Aorta (tissue), 5 donors: ENCODE results near the gene FBH1. TPM values are rescaled to one million over a fixed set of nuclear protein-coding genes. Genes with fewer than 3 reads are reported as not detected.
A peak's percentile ranks its signal among the peaks of the same experiment; 100 is the strongest.

Source experiments
- ATAC-seq: fragments of 200-7000 bp; cut with Tn5 transposase; one replicate; pipeline ENCODE4 v1.9.1; 2022; ENCODE audit warnings: moderate library complexity; ENCODE audit not compliant: low FRiP score
- DNase-seq, 2 donors: peaks; one replicate each; pipeline ENCODE4 v3.0.0-alpha.2; 2020
- H3K27ac ChIP-seq, 2 donors: one replicate each; pipeline ENCODE4 v1.5.1; 2013; ENCODE audit warnings: low read length in 2 of 2, mild to moderate bottlenecking in 2 of 2, moderate library complexity in 2 of 2, control low read depth in 1 of 2, inconsistent platforms in 1 of 2, low read depth in 1 of 2
- H3K27me3 ChIP-seq, 2 donors: one replicate each; pipeline ENCODE4 v1.6.1; 2013; ENCODE audit warnings: control low read depth in 1 of 2, low read length in 1 of 2, mild to moderate bottlenecking in 1 of 2, moderate library complexity in 1 of 2; ENCODE audit not compliant: insufficient read depth in 2 of 2, control insufficient read depth in 1 of 2
- H3K36me3 ChIP-seq, 2 donors: one replicate each; pipeline ENCODE4 v1.6.1; 2013; ENCODE audit warnings: control low read depth in 1 of 2, low read length in 1 of 2, mild to moderate bottlenecking in 1 of 2; ENCODE audit not compliant: insufficient read depth in 2 of 2, control insufficient read depth in 1 of 2
- H3K4me1 ChIP-seq, 2 donors: one replicate each; pipeline ENCODE4 v1.6.1; 2013; ENCODE audit warnings: low read length in 2 of 2, control low read depth in 1 of 2, mild to moderate bottlenecking in 1 of 2, moderate library complexity in 1 of 2; ENCODE audit not compliant: insufficient read depth in 2 of 2, control insufficient read depth in 1 of 2
- H3K4me3 ChIP-seq, 2 donors: one replicate each; pipeline ENCODE4 v1.5.1; 2013; ENCODE audit warnings: low read length in 2 of 2, control low read depth in 1 of 2, mild to moderate bottlenecking in 1 of 2
- H3K9me3 ChIP-seq: one replicate; pipeline ENCODE4 v1.6.1; 2013; ENCODE audit warnings: mild to moderate bottlenecking, low read length; ENCODE audit not compliant: control insufficient read depth
- WGBS, 2 donors: extraction: QIAGEN DNeasy Blood & Tissue Kit; methylation state at CpG; one replicate each; pipeline ENCODE4 v1.1.7; 2013; 5-methylcytosine and 5-hydroxymethylcytosine counted together
- intact Hi-C, 2 donors: fragments of 100-400 bp; cut with DNase I; formaldehyde crosslinking; loops; one replicate each; pipeline versions ENCODE4 v1.14.2 to v1.15.0; 2022
- polyA plus RNA-seq, 2 donors: library from polyadenylated mRNA; stranded (reverse); fragments of 200-250 nt; gene quantifications; one replicate each; pipeline ENCODE4 v1.2.3, GENCODE V29; 2013
- total RNA-seq, 2 donors: library from RNA; stranded (reverse); fragmentation: NEBNext Ultra II Directional; extraction: Animal tissue kit (Norgen Biotek cat#: 25700); gene quantifications; one replicate each; pipeline ENCODE4 v1.2.1, GENCODE V29; 2021
- donor health status: healthy with polysubstance abuse.
- donor health status: Bipolar disorder and iron deficiency.
- donor health status: DM: no; HTN: no; CAD: no.
- donor health status: DM: no; HTN: no; CAD: no.
- donor health status: DM: yes; HTN: yes; CAD: no.

The FBH1 gene
- total and polyA plus RNA-seq, 4 donors, result 36.9 to 110 (median 104) TPM

GRCh38 chr10:5971886-5972285, 81.8 kb downstream of the FBH1 start:
- DNase-seq, result no peak
- H3K9me3 ChIP-seq, result no peaks in the 10 kb centered on the region
- H3K36me3 ChIP-seq, result no peaks in the 10 kb centered on the region
- H3K4me1 ChIP-seq, result peaks cover 0 to 4% of the 10 kb centered on the region in 2 donors
- ATAC-seq, result no peak
- no peak overlapping the region for H3K27ac ChIP-seq
- intact Hi-C loops, result loop anchor here in 1 of 2 donors (10.0 kb wide), 1 partner anchor 77 kb away; the partner anchor contains the start of gene FBH1
- H3K27me3 ChIP-seq, result no peaks in the 10 kb centered on the region
- no peak overlapping the region for H3K4me3 ChIP-seq
- 80 to 83% methylated on average over 4 of the region's 4 CpGs for WGBS, 2 donors

DNA sequence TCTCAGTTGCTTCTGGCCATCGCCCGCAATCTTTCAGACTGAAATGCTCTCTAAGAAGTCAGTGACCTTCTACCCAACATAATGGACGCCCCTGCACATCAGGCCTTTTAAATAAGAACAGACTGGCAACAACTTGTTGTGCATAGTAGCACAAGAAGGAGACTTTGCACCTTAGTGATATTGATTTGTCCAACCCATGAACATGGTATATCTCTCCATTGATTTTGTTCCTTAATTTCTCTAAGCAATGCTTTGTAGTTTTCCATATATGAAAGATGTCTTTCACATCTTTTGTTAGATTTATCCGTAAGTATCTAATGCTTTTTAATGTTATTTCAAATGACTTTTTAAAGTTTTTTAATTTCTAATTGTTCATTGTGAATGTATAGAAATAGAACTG, 83.0 kb downstream of the FBH1 start:
- no peaks in the 10 kb centered on the region for H3K27me3 ChIP-seq
- no peak overlapping the region for H3K27ac ChIP-seq
- H3K36me3 ChIP-seq, result no peaks in the 10 kb centered on the region
- WGBS, 2 donors, result 74 to 98% methylated on average over 4 of the region's 4 CpGs
- intact Hi-C loops, result loop anchor here in 1 of 2 donors (10.0 kb wide), 1 partner anchor 78 kb away; the partner anchor contains the start of gene FBH1
- no peaks in the 10 kb centered on the region for H3K9me3 ChIP-seq
- no peak for DNase-seq
- peaks cover 0 to 4% of the 10 kb centered on the region in 2 donors for H3K4me1 ChIP-seq
- no peak overlapping the region for H3K4me3 ChIP-seq
- no peak for ATAC-seq

DNA sequence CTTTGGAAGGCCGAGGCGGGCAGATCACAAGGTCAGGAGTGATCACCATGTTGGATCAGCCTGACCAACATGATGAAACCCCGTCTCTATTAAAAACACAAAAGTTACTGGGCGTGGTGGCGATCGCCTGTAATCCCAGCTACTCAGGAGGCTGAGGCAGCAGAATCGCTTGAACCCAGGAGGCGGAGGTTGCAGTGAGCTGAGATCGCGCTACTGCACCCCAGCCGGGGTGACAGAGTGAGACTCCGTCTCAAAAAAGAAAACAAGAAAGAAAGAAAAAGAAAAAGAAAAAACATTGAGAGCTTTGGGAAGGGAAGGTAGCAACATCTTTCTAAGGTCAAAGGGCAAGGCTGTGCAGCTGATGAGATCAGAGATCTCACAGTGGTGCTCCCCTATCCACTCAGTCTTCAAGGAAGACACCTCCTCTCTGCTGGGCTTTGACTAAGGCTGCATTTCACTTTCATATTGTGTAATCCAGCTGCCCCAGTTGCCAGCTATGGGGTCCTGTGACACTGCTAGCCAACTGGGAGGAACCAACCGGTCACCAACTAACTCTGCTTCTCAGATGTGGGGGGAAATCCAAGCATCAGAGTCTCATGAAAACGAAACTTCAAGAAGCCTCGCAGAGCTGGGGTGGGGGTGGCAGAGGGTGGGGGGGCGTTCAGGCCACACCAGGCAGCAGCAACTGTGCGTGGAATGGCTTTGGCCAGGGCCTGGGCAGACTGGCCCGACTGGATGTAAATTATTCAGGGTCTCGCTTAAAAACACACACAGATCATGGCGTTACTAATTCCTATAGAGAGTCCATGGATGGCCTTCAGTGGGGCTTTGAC, 85.8 kb downstream of the FBH1 start:
- 69 to 77% methylated on average over 20 of the region's 20 CpGs for WGBS, 2 donors
- ATAC-seq (peak; percentile 74), DNase-seq (peak in 1 of 2 donors; percentile 77)
- intact Hi-C loops, result loop anchor here (2.0 to 10.0 kb wide), 2 partner anchors 29 to 81 kb away; partner anchors contain the start of gene FBH1 (in 1 of the 2)
- H3K4me3 ChIP-seq, result peak overlapping the region in 1 of 2 donors; percentile 81
- H3K27me3 ChIP-seq, result no peaks in the 10 kb centered on the region
- H3K9me3 ChIP-seq, result no peaks in the 10 kb centered on the region
- no peaks in the 10 kb centered on the region for H3K36me3 ChIP-seq
- no peak overlapping the region for H3K27ac ChIP-seq
- peaks cover 0 to 4% of the 10 kb centered on the region in 2 donors for H3K4me1 ChIP-seq

- WGBS, 2 donors, result 1 to 2% methylated on average over 71 to 82 of the region's 82 CpGs
- peak; percentile 67 to 84 for DNase-seq
- H3K27me3 ChIP-seq, result no peaks in the 10 kb centered on the region
- H3K9me3 ChIP-seq, result no peaks in the 10 kb centered on the region
- H3K27ac ChIP-seq, result peak overlapping the region; percentile 34 to 40
- peak; percentile 78 for ATAC-seq
- peak overlapping the region; percentile 81 to 84 for H3K4me3 ChIP-seq
- no peaks in the 10 kb centered on the region for H3K36me3 ChIP-seq
- H3K4me1 ChIP-seq, result peaks cover 0 to 2% of the 10 kb centered on the region in 2 donors
- intact Hi-C loops, result loop anchor here (2.0 to 10.0 kb wide), 2 partner anchors 30 to 82 kb away; partner anchors contain the start of gene FBH1 (in 1 of the 2)
Measured at GRCh38 chr10:5976512-5977470, 86.7 kb downstream of the FBH1 start.

DNA sequence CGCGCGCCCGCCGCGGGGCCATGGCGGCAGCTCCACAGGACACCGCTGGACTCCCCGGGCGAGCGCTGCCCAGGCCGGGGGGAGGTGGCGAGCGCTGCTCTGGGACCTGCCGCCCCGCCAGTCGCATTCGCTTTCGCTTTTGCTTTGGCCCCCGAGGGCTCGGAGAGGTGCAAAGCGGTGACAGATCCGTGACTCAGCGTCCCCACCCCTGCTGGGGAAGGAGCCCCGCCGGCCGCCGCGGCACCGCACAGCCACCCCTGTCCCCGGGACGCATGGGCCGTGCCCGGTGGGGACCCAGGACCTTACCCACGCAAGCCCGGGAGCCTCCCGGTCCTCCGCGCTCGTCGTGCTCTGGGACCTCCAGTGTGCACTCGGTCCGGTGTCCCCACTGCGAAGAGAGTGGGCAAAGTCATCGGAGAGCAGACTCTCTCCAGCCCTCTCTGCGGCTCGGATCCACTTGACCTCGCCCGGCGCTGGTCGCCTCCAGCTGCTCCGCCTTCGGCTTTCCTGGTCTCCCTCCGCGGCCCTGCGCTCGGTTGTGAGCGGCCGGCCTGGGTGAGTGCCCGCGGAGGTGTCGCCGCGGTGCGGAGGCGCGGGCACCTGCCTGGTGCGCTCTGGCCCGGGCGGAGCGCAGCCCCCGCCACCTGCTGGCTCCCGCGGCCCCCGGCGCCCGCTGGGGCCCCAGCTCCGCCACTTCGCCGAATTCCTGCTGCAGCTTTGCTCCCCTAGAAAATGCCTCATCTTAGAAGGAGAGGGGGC, 87.6 kb downstream of the FBH1 start, which contains the start of gene IL15RA:
Gene IL15RA, minus strand, starts transcription at position 73 of the 759 bp plus-strand sequence. Its CDS starts 51 bp downstream, at position 22.
- intact Hi-C loops, result loop anchor here (2.0 to 10.0 kb wide), 2 partner anchors 31 to 83 kb away; partner anchors contain the start of gene FBH1 (in 1 of the 2)
- Histone ChIP-seq H3K27ac (peak within 1 kb of the TSS; percentile 34 to 40), H3K4me3 (peak within 1 kb of the TSS; percentile 81 to 84), H3K27me3 (no peaks in the 10 kb centered on the region), H3K36me3 (no peaks in the 10 kb centered on the region), H3K4me1 (no peaks in the 10 kb centered on the region), H3K9me3 (no peaks in the 10 kb centered on the region)
- peak; percentile 90 to 94 for DNase-seq
- ATAC-seq, result peak; percentile 83
- WGBS, 2 donors, result 0% methylated on average over 61 to 80 of the region's 80 CpGs

DNA sequence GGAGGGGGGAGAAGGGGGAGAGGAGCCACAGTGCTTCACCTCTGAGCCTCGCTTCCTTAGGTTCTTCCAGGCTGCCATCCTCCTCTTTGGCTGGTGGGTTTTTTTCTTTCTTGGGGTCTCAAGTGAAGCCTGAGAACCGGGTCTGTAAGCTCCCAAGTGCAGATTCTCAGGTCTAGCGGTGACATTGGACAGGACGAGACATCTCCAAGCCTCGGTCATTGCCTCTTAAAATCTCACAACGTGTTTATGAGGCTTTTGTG, 88.1 kb downstream of the FBH1 start:
- no peaks in the 10 kb centered on the region for H3K9me3 ChIP-seq
- intact Hi-C loops, result loop anchor here in 1 of 2 donors (10.0 kb wide), 1 partner anchor 83 kb away; the partner anchor contains the start of gene FBH1
- no peaks in the 10 kb centered on the region for H3K36me3 ChIP-seq
- H3K4me3 ChIP-seq, result peak overlapping the region; percentile 81 to 84
- DNase-seq, result no peak
- no peaks in the 10 kb centered on the region for H3K27me3 ChIP-seq
- ATAC-seq, result no peak
- 30% methylated on average over 6 of the region's 6 CpGs for WGBS, 2 donors
- no peaks in the 10 kb centered on the region for H3K4me1 ChIP-seq
- no peak overlapping the region for H3K27ac ChIP-seq

- no peak for DNase-seq
- intact Hi-C loops, result no loop called here
- Histone ChIP-seq H3K4me3 (no peak overlapping the region), H3K4me1 (no peaks in the 10 kb centered on the region), H3K27ac (no peak overlapping the region), H3K27me3 (no peaks in the 10 kb centered on the region), H3K9me3 (no peaks in the 10 kb centered on the region), H3K36me3 (no peaks in the 10 kb centered on the region)
- ATAC-seq, result no peak
- WGBS, 2 donors, result 90 to 96% methylated on average over 9 of the region's 9 CpGs
Measured at GRCh38 chr10:5981529-5981928, 91.5 kb downstream of the FBH1 start.

DNA sequence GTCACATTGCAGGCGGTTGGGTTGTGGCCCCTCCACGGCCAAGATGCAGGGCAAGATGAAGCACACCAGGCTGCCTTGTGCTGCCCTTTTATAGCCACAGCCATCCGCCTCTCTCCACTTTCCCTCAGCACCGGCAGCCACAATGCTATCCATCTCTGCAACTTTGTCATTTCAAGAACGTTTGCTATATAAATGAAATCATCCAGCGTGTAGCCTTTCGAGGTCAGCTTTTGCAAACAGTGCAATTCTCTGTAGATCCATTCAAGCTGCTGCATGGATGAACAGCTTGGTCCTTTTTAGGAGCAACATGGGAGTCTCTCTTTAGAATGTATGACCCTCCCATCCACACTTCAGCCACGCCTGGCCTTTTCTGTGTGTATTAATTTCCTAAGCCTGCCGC, 93.7 kb downstream of the FBH1 start:
- no peaks in the 10 kb centered on the region for H3K4me1 ChIP-seq
- DNase-seq (no peak), ATAC-seq (no peak)
- no peaks in the 10 kb centered on the region for H3K9me3 ChIP-seq
- intact Hi-C loops, result no loop called here
- H3K36me3 ChIP-seq, result no peaks in the 10 kb centered on the region
- H3K4me3 ChIP-seq, result no peak overlapping the region
- H3K27me3 ChIP-seq, result no peaks in the 10 kb centered on the region
- H3K27ac ChIP-seq, result no peak overlapping the region
- WGBS, 2 donors, result 72 to 75% methylated on average over 9 of the region's 9 CpGs
